HEK293T (cell line): ENCODE results near the gene MAB21L4.

Experiments used
- FOXM1 ChIP-seq: fragments of 450-650 bp; IDR thresholded peaks from 2 replicates; pipeline ENCODE4 v1.6.1; 2017; ENCODE audit warnings: mild to moderate bottlenecking, borderline replicate concordance
- LEF1 ChIP-seq: fragments of 450-650 bp; IDR thresholded peaks from 2 replicates; pipeline ENCODE4 v1.6.1; 2017; ENCODE audit warnings: mild to moderate bottlenecking, borderline replicate concordance
- NFRKB ChIP-seq: fragments of 450-650 bp; IDR thresholded peaks from 2 replicates; pipeline ENCODE4 v1.6.1; 2016; ENCODE audit warnings: mild to moderate bottlenecking, moderate library complexity
- TARDBP ChIP-seq: fragments of 450-650 bp; IDR thresholded peaks from 2 replicates; pipeline ENCODE4 v1.6.1; 2016

GRCh38 chr2:240915526-240916341 is 19.8 kb upstream of the MAB21L4 start:
- TF ChIP-seq TARDBP (no peak), FOXM1 (no peak), LEF1 (no peak), NFRKB (no peak)
